UCSD-AML1 (cell line): ENCODE results near the gene KCNIP2.

Experiments
- DNase-seq: peaks from one replicate; lab custom pipeline; 2025; ENCODE audit not compliant: unreplicated experiment; lab: John Stamatoyannopoulos, UW

Gene KCNIP2

DNA sequence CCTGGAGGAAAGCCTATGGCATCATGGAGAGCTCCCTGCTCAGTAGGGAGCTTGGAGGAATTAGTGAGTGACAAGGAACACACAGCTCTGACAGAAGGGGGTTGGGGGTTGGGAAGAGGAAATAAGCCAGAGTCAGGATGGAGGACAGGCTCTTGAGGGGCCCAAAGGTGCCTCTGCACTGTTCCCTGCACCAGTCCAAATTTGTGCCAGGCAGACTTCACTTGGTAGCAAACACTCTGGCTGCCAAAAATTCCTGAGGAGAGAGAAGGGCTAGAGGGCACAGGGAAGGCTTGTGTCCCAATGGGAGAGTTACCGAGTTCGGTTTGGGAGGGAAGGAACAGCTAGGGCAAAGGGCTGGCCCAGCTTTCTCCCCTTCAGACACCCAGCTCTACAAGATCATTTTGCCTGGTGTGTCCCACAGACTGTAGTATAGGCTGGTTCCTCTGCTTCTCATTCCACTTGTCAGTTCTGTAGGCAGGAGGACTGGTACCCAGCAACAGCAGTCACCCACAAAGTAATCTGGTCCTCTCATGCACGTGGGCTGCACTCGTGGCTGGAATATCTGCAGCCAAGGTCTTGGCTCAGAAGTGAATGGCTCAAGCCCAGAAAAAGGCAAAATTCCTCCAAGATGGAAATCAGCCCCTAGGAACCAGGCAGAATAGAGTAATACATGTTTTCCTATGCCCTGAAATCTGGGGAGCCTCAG lies 8.0 kb upstream of the KCNIP2 start:
- no peak for DNase-seq

DNA sequence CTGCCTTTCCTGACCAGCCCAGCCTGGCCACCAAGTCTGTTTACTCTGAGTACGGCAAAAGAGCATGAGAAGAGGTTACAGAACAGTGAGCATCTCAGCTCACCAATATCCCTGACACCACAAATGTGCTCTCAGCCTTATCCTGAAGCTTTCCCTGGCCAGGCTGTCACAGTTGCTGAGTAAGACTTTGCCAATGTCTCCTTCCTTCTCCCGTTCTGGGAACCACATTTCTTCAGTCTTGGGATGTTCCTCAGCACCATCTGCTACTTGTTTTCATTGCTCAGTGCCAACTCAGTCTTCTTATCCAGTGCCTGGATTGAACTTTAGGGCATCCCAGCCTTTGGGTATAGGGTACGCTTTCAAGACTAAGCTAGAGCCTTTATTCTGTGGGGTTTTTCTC lies 7.1 kb upstream of the KCNIP2 start:
- no peak for DNase-seq

DNA sequence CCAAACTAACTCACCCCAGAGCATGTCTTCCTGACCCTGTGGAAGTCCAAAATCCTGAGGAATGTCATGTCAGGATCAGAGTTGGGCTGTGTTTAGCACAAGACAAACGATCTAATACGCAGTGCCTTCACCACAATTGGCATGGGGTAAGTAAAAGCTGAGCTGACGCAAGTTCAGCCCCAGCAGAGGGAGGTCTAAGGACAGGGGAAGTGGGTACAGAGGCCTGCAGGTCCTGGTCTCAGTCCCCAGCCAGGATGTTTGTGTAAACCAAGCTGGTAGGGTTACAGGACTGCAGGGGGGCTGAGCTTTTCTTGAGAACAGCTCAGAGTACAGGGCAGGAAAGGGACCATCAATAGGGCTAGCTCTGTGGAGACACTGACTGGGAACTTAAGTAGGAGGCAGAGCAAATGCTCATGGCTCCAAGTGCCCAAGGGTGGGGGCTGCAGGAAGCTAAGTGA lies 5.3 kb upstream of the KCNIP2 start:
- peak; percentile 67 for DNase-seq

DNA sequence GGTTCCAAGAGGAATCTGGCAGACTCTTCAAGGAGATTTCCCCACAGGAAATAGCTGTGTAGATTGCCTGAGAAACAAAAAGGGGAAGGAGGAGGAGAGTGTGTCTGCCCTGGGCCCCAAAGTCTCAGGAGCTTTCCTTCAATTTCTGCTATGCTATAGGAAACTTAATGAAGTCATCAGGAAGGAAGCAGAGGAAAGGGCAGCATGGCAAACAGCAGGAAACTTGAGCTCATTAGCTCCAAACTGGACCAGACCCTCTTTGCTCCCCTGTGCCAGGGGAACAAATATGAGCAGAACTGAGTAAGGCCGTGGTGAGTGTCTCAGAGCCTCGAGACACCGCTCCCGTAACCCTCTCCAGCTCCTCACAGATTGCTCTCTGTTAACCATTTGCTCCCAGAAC lies 4.8 kb upstream of the KCNIP2 start:
- peak; percentile 42 for DNase-seq

DNA sequence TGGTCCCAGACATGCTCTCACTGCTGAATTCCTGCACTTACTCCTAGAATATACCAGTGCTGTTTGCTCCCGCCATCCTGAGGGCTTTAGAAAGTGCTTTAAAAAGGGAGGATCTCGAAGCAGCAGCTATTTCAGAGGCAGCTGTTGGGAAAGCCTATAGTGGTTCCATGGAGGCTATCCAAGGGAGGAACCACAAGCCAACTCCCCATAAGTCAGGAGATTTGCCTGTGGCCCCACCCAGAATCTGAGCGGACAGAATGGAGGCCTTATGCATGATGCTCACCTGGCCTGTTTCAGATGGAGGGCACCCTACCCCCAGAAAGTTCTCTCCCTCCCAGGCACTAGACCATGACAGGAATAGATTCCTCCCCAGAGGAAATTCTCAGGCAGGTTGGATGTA lies 2.3 kb upstream of the KCNIP2 start:
- no peak for DNase-seq

DNA sequence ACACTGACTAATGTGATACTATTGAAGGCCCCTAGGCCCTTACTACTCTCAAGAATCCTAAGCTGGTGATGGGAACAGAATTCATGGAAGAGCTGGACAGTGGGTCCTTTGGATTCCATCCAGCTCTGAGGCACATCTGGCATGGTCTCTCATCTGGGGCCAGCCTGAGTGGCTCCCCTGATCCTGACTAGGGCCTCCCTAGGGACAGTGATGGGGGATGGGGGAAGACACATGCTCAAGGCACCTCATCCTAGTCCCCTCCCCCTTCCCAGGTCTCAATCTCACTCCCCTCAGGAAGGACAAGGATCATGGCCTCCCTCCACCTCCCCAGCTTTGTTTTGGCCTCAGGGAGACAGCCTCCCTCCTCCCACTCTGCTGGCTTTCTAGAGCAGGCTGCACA lies 1.8 kb downstream of the KCNIP2 start:
- DNase-seq: no peak

DNA sequence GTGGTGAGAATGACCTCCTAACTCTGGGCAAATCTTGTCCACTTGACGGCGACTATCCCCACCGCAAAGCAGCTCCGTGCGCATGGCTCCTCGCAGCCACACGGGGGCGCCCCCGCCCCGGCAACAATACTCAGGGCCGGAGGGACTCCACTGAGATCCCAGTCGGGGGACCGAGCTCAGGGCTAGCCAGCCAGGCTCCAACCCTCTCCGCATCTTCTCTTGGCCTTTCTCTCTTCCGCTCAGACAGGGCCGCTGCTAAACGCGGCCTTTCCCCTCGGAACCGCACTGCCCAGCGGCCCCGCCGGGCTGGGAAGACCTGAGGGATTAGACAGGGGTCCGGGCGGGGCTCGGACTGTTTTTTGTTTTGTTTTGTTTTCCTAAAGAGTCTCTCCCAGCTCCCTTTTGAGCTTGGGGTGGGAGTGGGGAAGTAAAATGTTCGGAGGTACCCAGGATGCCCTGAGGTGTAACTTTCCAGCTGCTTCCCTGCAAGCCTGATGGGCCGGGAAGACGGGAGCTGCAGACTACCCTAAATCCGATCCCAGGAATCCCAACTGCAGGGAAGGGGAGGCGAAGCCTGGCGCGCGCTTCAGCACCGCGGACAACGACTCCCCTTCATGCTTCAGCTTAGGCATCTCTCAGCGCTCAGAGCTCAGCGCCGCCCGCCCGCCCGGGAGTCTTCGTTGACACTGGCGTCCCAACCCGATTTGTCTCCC lies 2.7 kb downstream of the KCNIP2 start:
- DNase-seq: peak; percentile 82

DNA sequence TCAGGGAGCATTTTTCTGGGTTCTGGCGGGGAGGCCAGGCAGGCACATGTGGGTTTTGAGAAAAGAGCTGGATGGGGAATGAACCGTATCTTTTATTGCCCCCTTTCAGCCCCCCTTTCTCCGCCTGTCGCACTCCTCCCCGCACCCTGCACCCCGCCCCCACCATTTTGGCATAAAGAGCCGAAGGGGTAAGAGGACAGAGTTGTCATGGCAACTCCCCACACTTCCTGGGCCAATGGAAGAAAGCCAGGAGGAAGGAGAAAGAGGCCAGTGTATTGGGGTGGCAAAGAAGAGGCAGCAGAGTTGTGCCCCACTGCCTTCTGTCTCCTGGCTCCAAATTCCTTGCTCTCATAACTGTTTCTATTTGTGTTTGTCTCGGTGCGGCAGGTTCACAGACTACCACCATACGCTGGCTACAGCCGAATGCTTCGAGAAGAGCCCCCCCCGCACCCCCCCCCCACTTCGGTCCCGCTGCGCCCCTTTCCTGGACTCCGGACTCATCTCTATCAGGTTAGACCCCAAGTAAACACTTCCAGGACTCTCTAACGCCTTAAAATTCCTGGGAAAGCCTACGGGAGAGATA lies 3.4 kb downstream of the KCNIP2 start:
- no peak for DNase-seq

DNA sequence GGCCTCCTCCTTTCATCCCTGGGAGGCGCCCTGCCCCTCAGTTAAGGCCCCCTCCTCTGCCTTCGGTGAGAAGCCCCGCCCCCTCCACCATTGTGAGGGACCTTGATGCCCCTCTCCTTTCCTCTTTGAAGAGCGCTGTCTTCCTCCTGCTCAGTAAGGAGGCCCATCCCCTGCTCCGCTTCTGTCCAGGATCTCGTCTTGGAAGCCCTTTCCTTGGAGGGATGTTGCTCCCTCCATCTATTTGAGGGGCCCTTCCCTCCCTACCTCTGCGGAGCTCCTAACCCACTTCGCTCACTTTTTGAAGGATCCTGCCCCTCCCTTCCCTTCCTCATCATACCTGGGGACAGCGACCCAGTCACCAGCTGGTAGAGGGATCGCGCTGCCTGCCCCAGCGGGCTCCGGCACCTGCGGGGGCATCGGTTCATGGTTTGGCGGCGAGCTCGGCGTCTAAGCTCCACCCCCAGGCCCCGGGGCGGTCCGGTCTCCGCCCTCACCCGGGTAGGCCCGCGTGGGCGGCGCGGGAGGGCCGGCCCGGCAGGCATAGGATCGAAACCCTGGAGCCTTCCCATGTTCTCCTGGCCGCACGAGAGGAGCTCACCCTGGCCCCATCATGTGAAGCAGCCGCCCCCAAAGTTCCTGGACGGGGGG lies 4.1 kb downstream of the KCNIP2 start:
- no peak for DNase-seq

DNA sequence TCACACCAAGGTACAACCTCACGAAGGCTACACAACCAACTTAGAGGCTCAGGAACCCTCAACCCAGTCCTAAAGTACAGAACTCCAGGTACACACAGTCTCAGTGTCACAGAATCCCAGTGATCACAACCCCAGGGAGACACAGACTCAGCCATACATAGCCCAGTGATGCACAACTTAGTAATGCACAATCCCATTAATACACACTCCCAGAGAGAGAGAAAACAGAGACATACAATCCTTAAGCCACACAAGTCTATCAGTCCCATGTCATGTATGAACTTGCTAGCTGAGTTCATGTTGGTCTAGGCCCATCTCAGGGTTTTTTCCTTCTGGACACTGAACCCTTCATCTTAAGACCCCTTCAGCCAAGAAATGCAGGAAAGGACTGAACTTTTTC lies 4.6 kb downstream of the KCNIP2 start:
- no peak for DNase-seq

DNA sequence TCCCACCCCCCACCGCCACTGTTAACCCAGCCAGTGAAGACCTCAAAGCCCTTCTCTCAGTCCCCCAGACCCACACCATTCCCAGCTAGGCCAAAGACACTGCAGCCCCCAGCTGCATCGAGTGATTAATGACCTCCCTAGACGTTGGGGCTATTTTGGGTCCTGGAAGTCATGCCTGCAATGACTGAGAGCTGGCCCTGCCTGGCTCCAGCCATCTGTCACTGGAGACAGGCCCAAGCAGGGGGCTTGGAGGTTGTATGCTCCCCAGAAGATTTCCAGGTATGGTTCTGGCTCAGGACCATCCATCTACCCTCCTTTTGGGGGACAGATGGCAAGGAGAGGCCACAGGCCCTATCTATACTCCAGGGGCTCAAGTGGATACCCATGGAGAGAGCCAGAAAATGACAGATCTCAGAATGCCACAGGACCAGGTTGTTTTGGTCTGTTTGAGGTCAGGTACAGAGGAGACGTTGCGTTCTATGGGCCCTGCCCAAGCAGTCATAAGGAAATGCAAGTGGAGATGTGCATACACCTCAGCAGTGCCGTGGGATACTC lies 5.1 kb downstream of the KCNIP2 start:
- DNase-seq: no peak

DNA sequence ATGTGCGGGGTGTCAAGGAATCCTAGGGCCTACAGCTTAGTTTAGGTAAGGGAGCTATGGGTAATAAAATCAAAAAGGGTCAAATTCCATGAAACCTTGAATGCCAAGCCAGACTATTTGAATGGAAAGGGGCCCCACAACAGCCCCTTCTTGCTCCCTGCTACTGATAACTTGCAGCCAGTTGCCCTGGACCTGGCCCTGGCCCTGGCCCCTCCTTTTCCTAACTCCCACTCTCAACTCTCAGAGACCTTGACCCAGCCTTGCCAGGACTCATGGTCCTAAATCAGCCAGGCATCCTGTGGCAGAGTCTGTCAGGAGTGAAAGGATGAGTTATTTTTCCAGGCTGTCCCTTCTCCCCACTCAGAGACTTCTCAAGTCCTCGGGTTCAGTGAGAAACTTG lies 5.9 kb downstream of the KCNIP2 start:
- DNase-seq: no peak

DNA sequence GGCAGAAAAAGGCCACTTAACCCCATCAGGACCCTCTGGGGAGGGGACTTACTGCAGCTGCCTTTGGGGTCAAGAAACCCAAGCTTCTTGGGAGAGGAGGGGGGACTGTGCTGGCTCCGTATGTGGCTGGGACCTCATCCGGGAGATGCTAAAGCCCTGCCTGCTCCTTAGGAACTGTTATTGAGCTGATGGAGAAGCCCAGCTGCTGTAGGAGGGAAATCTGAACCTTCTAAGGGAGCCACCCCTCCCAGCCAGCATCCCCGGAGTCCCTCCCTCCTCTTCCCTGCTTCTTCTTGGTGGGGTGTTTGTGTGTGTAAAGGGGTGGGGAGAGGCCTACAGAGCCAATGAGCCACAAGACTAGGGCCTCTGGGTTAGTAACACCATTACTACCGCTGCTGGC lies 8.2 kb downstream of the KCNIP2 start:
- DNase-seq: no peak

DNA sequence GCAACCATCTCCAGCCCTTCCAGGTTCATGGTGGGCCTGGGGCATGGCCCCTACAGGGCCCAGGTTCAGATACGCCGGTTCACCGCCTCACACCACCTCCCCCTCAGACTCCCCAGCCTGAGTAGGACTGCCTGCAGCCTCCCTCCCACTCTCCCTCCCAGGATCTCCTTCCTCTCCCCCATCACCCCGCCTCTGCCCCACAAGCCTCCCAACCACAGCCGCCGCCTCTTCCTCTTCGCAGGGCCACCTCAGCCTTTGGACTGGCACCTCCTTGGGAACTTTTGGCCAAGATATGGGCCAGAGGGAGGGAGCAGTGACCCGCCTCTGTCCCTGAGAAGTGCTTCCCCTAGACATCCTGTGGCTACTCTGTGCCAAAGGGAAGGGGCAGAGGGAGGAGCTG lies 9.3 kb downstream of the KCNIP2 start:
- peak; percentile 83 for DNase-seq

DNA sequence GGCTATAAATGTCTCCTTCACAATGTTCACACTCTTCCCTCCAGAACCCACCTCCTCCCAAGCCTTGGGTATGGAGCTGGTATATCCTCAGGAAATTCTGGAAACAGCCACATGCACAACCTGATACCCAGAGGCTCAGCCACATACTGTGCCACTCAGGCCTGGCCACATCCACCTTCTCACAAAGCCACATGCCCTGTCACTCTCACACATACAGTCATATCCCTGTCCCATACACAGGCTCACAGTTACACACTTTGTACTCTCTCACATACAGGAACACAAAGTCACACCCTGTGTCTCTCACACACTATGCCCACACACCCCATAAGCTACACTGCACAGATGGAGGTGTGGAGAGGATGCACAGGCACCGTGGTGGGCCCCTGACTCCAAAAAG lies 10.1 kb downstream of the KCNIP2 start:
- DNase-seq: no peak

DNA sequence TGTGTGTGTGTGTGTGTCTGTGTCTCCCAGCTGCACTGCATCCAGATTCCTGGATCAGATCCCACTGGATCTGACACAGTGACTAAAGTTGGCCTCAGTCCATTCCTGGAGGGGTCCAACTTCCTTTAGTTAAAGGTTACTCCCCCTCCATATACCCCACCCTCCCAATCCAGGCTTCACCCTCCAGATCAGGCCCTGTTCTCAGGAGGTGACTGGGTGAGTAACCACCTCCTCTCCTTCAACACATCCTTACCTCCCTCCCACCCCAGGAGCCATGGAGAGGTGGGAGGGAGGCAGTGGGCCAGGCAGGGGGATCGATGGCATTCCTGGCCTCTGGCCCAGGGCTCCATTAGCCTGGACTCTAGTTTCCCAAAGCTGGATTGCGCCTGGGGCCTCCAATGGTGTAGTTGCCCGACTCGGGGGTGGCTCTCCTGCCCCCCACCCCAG lies 11.3 kb downstream of the KCNIP2 start:
- DNase-seq: no peak

DNA sequence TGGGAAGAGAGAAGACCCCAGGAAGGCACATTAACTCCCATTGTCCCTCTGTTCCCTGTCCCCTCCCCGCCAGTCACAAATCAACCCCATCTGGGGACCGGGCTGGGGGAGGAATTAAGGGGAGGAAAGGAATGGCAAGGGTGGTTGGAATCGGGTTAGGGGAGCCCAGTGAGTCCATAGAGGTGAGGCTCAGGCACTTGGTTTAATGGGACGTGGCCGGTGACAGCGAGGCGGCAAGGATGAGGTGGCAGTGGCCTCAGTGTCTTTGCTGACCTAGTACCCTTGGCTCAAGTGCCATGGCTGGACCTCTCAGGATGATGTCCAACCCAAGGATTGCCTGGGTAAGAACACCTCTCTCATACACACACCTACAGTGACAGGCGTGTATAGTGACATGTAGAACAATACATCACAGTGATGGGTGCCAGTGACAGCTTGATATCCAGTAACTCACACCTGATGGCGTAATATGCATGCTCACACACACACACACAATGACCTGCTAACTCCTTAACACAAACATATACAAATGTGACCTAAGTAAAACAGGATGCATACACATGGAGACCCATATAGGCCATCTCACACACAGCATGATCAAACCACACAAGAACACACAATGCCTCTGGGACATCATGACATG lies 12.3 kb downstream of the KCNIP2 start:
- no peak for DNase-seq

DNA sequence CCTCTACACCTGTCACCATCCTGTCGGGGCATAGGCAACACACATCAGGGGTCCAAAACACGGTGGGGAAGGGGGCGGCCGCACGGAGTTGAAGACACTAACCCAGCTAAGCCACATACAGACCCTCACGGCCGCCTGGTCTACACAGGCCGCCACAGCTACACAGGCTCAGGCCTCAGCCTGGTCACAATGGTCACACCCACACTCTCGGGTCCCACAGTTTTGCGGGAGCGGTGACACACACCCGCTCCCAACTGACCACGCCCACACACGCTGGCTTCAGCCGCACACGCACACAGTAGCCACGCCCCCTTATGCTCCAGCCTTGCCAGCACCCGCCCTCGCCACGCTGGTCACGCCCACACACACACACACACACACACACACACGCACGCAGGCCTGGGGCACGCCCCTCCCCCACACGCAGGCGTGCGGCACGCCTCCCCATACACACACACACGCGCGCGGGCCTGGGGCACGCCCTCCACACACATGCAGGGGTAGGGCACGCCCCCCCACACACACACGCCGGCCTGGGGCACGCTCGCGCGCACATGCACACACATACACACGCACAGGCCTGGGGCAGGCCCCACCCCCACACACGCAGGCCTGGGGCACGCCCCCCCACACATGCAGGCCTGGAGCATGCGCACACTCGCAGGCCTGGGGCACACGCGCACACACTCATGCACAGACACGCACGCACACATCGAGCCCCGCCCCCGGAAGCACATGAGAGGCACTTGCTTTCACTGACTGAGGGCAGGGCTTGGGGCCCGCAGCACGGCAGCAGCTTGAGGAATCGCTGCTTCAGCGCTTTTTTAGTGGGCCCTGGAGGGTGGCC lies 13.1 kb downstream of the KCNIP2 start:
- peak; percentile 89 for DNase-seq

DNA sequence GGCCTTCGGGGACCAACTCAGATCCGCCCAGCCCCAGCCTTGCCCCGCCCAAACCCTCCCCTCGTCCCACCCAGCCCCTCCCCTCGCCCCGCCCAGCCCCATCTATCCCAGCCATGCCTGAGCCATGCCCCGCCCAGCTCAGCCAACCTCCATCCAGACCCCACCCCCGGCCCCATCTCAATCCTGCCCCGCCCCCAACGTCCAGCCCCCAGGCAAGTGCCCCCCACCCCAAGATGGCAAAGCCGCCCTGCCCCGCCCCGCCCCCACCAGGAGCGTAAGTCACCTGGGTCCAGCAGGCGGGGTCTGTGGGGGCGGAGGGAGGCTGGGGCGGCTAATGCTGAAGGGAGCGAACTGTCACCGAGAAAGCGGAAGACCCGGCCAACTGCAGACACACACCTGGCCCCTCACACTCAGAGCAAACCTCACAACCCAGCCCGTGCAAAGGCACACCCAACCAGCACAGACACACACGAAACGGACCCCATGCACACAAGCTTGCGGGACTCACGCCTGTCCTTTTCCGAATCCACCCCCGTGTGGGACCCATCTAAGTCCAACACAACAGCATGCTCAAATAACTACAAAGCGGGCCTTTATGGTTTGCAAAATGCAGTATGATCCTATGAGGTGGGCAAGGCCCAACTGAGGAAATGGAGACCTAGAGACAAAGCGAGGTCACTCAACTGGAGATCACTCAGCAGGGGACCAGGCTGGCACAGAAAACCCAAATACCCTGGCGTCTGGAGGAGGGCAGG lies 13.9 kb downstream of the KCNIP2 start:
- DNase-seq: no peak
